H1 (cell line): ENCODE results near the gene ZNF391. TPM values are rescaled to one million over a fixed set of nuclear protein-coding genes. Genes with fewer than 3 reads are reported as not detected.

Source experiments
- CTCF ChIA-PET: fragments of 300-600 bp; sonication (Branson Sonifier 250); formaldehyde crosslinking; loops from one replicate; lab custom pipeline; 2021; ENCODE audit not compliant: partially characterized antibody; lab: Charles Lee
- POLR2A ChIA-PET: fragments of 300-600 bp; sonication (Branson Sonifier 250); formaldehyde crosslinking; loops from one replicate; lab custom pipeline; 2021; ENCODE audit warnings: inconsistent platforms; ENCODE audit not compliant: partially characterized antibody; lab: Charles Lee
- DNase-seq, 2 experiments: peaks; one replicate each; pipeline versions ENCODE4 v3.0.0 to v3.0.0-alpha.2; 2010 to 2022; ENCODE audit warnings: low spot score in 2 of 2, low read depth in 1 of 2, mixed read lengths in 1 of 2
- FAIRE-seq: peaks from 2 replicates; lab custom pipeline; 2011; peaks lifted over from hg19 to GRCh38; lab: Jason Lieb, UNC
- H2AFZ ChIP-seq: 2 replicates; pipeline ENCODE4 v1.8.1; 2012; ENCODE audit warnings: low read length, inconsistent platforms
- H2AK5ac ChIP-seq: 2 replicates; pipeline ENCODE4 v1.6.1; 2013; ENCODE audit warnings: low read depth, low read length
- H2BK120ac ChIP-seq: replicated peaks from 2 replicates; pipeline ENCODE3; 2013; ENCODE audit warnings: low read depth, low read length, inconsistent platforms
- H2BK12ac ChIP-seq: 2 replicates; pipeline ENCODE4 v1.6.1; 2013; ENCODE audit warnings: low read depth, low read length
- H2BK15ac ChIP-seq: 2 replicates; pipeline ENCODE4 v1.6.1; 2013; ENCODE audit warnings: low read length
- H2BK20ac ChIP-seq: 2 replicates; pipeline ENCODE4 v1.6.1; 2013; ENCODE audit warnings: low read length
- H2BK5ac ChIP-seq: 2 replicates; pipeline ENCODE4 v1.6.1; 2013; ENCODE audit warnings: low read depth, low read length
- H3K14ac ChIP-seq: 2 replicates; pipeline ENCODE4 v1.6.1; 2013; ENCODE audit warnings: inconsistent platforms; ENCODE audit not compliant: insufficient read length
- H3K18ac ChIP-seq: 2 replicates; pipeline ENCODE4 v1.6.1; 2013; ENCODE audit warnings: low read length; ENCODE audit errors: extremely low read depth
- H3K23ac ChIP-seq: 2 replicates; pipeline ENCODE4 v1.6.1; 2013; ENCODE audit warnings: inconsistent platforms; ENCODE audit not compliant: insufficient read length
- H3K23me2 ChIP-seq: 2 replicates; pipeline ENCODE4 v1.6.1; 2013; ENCODE audit warnings: low read depth, low read length
- H3K27ac ChIP-seq: 2 replicates; pipeline ENCODE4 v1.6.1; 2011; ENCODE audit warnings: low read depth, low read length, inconsistent platforms
- H3K27me3 ChIP-seq, 4 experiments: replicated peaks in 1 of 4; 1 replicate in 1 of 4; 2 replicates in 3 of 4; pipeline versions ENCODE4 v1.6.1 to v1.8.1; 2011 to 2013; ENCODE audit warnings: low read length in 3 of 4, mild to moderate bottlenecking in 3 of 4, inconsistent platforms in 2 of 4, mixed read lengths in 2 of 4, moderate library complexity in 1 of 4; ENCODE audit not compliant: control insufficient read depth in 3 of 4, insufficient read depth in 3 of 4; ENCODE audit errors: extremely low read depth in 1 of 4
- H3K36me3 ChIP-seq, 4 experiments: 2 replicates each; pipeline versions ENCODE4 v1.6.1 to v1.8.1; 2011 to 2013; ENCODE audit warnings: mild to moderate bottlenecking in 4 of 4, low read length in 3 of 4, moderate library complexity in 2 of 4, control low read depth in 1 of 4, inconsistent platforms in 1 of 4; ENCODE audit not compliant: insufficient read depth in 4 of 4, control insufficient read depth in 2 of 4
- H3K4ac ChIP-seq: replicated peaks from 2 replicates; pipeline ENCODE3; 2013; ENCODE audit warnings: low read length, low read depth, mixed read lengths, inconsistent platforms; ENCODE audit not compliant: insufficient read length
- H3K4me1 ChIP-seq, 4 experiments: replicated peaks in 1 of 4; 1 replicate in 1 of 4; 2 replicates in 3 of 4; pipeline versions ENCODE4 v1.6.1 to v1.8.1; 2011 to 2013; ENCODE audit warnings: low read length in 3 of 4, inconsistent platforms in 2 of 4, mixed read lengths in 1 of 4; ENCODE audit not compliant: insufficient read depth in 4 of 4, control insufficient read depth in 3 of 4
- H3K4me2 ChIP-seq, 2 experiments: 2 replicates each; pipeline versions ENCODE4 v1.6.1 to v1.8.1; 2011 to 2013; ENCODE audit warnings: low read depth in 2 of 2, low read length in 2 of 2, control low read depth in 1 of 2, inconsistent platforms in 1 of 2, mild to moderate bottlenecking in 1 of 2; ENCODE audit not compliant: insufficient read depth in 1 of 2
- H3K4me3 ChIP-seq, 4 experiments: fragments of 200-600, 300-600 bp in 1 of 4; sonication (generic), shearing (Covaris generic), sonication (Bioruptor Twin) in 1 of 4; 2 replicates each; pipeline versions ENCODE4 v1.5.1 to v1.8.1; 2011 to 2016; ENCODE audit warnings: low read length in 4 of 4, low read depth in 3 of 4, control low read depth in 2 of 4, inconsistent platforms in 2 of 4, mild to moderate bottlenecking in 2 of 4, mixed read lengths in 1 of 4, moderate library complexity in 1 of 4; ENCODE audit not compliant: insufficient read depth in 2 of 4; ENCODE audit errors: extremely low read depth in 1 of 4
- H3K56ac ChIP-seq: replicated peaks from 2 replicates; pipeline ENCODE3; 2013; ENCODE audit warnings: low read depth, mild to moderate bottlenecking, mixed read lengths, low read length, inconsistent platforms; ENCODE audit not compliant: insufficient read length
- H3K79me1 ChIP-seq: 2 replicates; pipeline ENCODE4 v1.6.1; 2013; ENCODE audit warnings: low read depth, low read length, control low read depth
- H3K79me2 ChIP-seq, 2 experiments: 2 replicates each; pipeline versions ENCODE4 v1.6.1 to v1.8.1; 2012 to 2013; ENCODE audit warnings: low read length in 2 of 2, mild to moderate bottlenecking in 2 of 2, inconsistent platforms in 1 of 2; ENCODE audit not compliant: insufficient read depth in 2 of 2, control insufficient read depth in 1 of 2
- H3K9ac ChIP-seq, 4 experiments: replicated peaks in 1 of 4; 1 replicate in 1 of 4; 2 replicates in 3 of 4; pipeline versions ENCODE4 v1.6.1 to v1.8.1; 2011 to 2013; ENCODE audit warnings: low read depth in 3 of 4, low read length in 3 of 4, control low read depth in 2 of 4, mild to moderate bottlenecking in 2 of 4, moderate library complexity in 2 of 4, inconsistent platforms in 1 of 4; ENCODE audit errors: extremely low read depth in 1 of 4
- H3K9me3 ChIP-seq, 2 experiments: 2 replicates each; pipeline versions ENCODE4 v1.6.1 to v1.8.1; 2012 to 2013; ENCODE audit warnings: mild to moderate bottlenecking in 2 of 2, moderate library complexity in 2 of 2, control low read depth in 1 of 2, inconsistent platforms in 1 of 2, low read depth in 1 of 2, low read length in 1 of 2, mixed read lengths in 1 of 2; ENCODE audit not compliant: insufficient read depth in 2 of 2
- H4K20me1 ChIP-seq, 2 experiments: replicated peaks in 1 of 2; 2 replicates each; pipeline versions ENCODE3 to v1.8.1; 2011 to 2013; ENCODE audit warnings: inconsistent platforms in 2 of 2, low read length in 2 of 2, mild to moderate bottlenecking in 1 of 2; ENCODE audit not compliant: insufficient read depth in 2 of 2, control insufficient read depth in 1 of 2
- H4K5ac ChIP-seq: 2 replicates; pipeline ENCODE4 v1.6.1; 2013; ENCODE audit warnings: low read length, low read depth, mixed read lengths, inconsistent platforms; ENCODE audit not compliant: insufficient read length
- H4K8ac ChIP-seq: 2 replicates; pipeline ENCODE4 v1.8.0; 2013; ENCODE audit warnings: mild to moderate bottlenecking, moderate library complexity, low read length, inconsistent platforms; ENCODE audit not compliant: insufficient read depth; ENCODE audit errors: extremely low read depth
- H4K91ac ChIP-seq: replicated peaks from 2 replicates; pipeline ENCODE3; 2013; ENCODE audit warnings: low read length, mixed read lengths, inconsistent platforms; ENCODE audit not compliant: insufficient read length
- CTBP2 ChIP-seq: IDR thresholded peaks from 2 replicates; pipeline ENCODE4 v1.7.0; 2011; ENCODE audit warnings: borderline replicate concordance, mild to moderate bottlenecking, moderate library complexity, mixed read lengths, low read length; ENCODE audit not compliant: insufficient read depth, insufficient read length
- WGBS, 2 experiments: shearing (Covaris generic) in 1 of 2; methylation state at CpG; one replicate each; pipeline versions ENCODE4 v1.1.6 to v1.1.7; 2013 to 2015; ENCODE audit warnings: low lambda C conversion rate in 2 of 2, mixed read lengths in 2 of 2, inconsistent platforms in 1 of 2, low coverage in 1 of 2, missing lambda C conversion rate in 1 of 2; ENCODE audit not compliant: insufficient replicate concordance in 2 of 2, insufficient coverage in 1 of 2, insufficient read length in 1 of 2; ENCODE audit errors: extremely low coverage in 1 of 2, missing lambda C conversion rate in 1 of 2; 5-methylcytosine and 5-hydroxymethylcytosine counted together
- polyA plus RNA-seq, 7 experiments: library from polyadenylated mRNA; depleted of rRNA in 3 of 7; stranded (reverse) in 5 of 7; unstranded in 2 of 7; fragments of >200 nt in 5 of 7; fragments of 200-250 nt in 2 of 7; gene quantifications; 1 replicate in 5 of 7; 2 replicates in 1 of 7; 4 replicates in 1 of 7; pipeline versions ENCODE4 v1.2.1 to v1.2.3, GENCODE V29; 2011 to 2013; ENCODE audit warnings: missing spikeins in 2 of 7, mixed read lengths in 2 of 7
- total RNA-seq: library from RNA; stranded (reverse); fragmentation: NEBNext Ultra II Directional; extraction: Animal tissue kit (Norgen Biotek cat#: 25700); gene quantifications from 2 replicates; pipeline ENCODE4 v1.2.1, GENCODE V29; 2021

The ZNF391 gene
- total and polyA plus RNA-seq, 2 of the 8 experiments (the other 6 are each of a cell fraction or from before 2014, with no cell fraction given), result 4.8 to 13.0 TPM

DNA sequence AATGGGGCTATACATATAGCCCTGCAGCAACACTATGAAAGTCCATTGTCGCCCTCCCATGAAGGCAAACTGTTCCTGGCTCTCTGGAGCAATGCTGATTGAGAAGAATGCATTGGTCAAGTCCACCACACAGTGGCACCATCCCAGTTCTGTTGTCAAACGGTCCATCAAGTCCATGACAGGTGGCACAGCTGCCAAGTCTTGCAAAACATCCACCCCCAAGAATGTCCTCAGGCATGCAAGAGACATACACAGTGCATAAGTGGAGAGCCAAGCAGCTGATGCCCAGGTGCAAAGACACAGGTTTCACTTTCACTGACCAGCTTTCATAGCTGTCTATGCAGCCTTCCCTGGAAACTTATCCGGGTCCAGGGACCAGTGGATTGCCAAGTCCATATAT is 17.5 kb downstream of the ZNF391 start:
- no peaks in the 10 kb centered on the region for H3K4me1 ChIP-seq
- no peak overlapping the region for H2BK5ac ChIP-seq
- no peak overlapping the region for H3K4me2 ChIP-seq
- no peak overlapping the region for H2BK12ac ChIP-seq
- no peak overlapping the region for H3K9ac ChIP-seq
- H3K23ac ChIP-seq, result no peak overlapping the region
- 91% methylated on average over 3 of the region's 3 CpGs; no CpG with 5 or more reads in 1 of the 2 experiments for WGBS, 2 experiments
- no peaks in the 10 kb centered on the region for H3K27me3 ChIP-seq
- no peaks in the 10 kb centered on the region for H4K20me1 ChIP-seq
- no peak overlapping the region for H2AK5ac ChIP-seq
- H3K14ac ChIP-seq, result no peak overlapping the region
- H3K18ac ChIP-seq, result no peak overlapping the region
- no peak overlapping the region for H2BK20ac ChIP-seq
- no peak overlapping the region for H4K8ac ChIP-seq
- H3K36me3 ChIP-seq, result peaks cover 2 to 12% (median 7%) of the 10 kb centered on the region in 4 experiments; a peak in 6 of 8 replicates
- H3K4me3 ChIP-seq, result no peak overlapping the region
- no peak for TF ChIP-seq CTBP2
- no peak overlapping the region for H3K27ac ChIP-seq
- no peaks in the 10 kb centered on the region for H3K79me1 ChIP-seq
- H3K9me3 ChIP-seq, result peaks cover 13 to 19% of the 10 kb centered on the region in 2 experiments
- no peak overlapping the region for H2BK15ac ChIP-seq
- H2BK120ac ChIP-seq, result no peak overlapping the region
- FAIRE-seq (no peak), DNase-seq (no peak)
- H3K56ac ChIP-seq, result no peak overlapping the region
- no peak overlapping the region for H4K5ac ChIP-seq
- ChIA-PET CTCF (interaction anchor here (1.2 kb wide), 1 partner anchor 94 kb away, joined by 3 read pairs; no protein-coding TSS in a partner anchor), POLR2A (no interaction called here)
- H4K91ac ChIP-seq, result no peak overlapping the region
- no peak overlapping the region for H3K4ac ChIP-seq
- no peak overlapping the region for H2AFZ ChIP-seq
- H3K79me2 ChIP-seq, result no peaks in the 10 kb centered on the region
- H3K23me2 ChIP-seq, result no peaks in the 10 kb centered on the region
